Middle frontal gyrus (tissue), 1 donor: ENCODE results near the gene ADCY10.
"Not testable (repeated sequence)": the region's sequence is repeated elsewhere in the genome, so short reads cannot be mapped to it uniquely, and the experiment has no call there.

ENCODE experiments used
- DNase-seq: peaks from one replicate; pipeline ENCODE4 v3.0.0-alpha.2; 2015; ENCODE audit warnings: low spot score; ENCODE audit errors: extremely low spot score

Gene ADCY10

DNA sequence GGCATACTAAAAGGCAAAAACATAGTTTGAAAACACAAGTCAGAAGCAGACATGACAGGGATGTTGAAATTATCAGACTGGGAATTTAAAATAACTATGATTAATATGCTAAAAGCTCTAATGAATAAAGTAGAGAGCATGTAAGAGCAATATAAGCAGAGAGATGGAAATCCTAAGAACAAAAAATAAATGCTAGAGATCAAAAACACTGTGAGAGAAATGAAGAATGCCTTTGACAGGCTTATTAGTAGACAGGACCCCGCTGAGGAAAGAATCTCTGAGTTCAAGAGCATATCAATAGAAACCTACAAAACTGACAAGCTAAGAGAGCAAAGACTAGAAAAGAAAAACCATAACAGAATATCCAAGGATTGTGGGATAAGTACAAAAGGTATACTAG, 98.3 kb downstream of the ADCY10 start:
- no peak for DNase-seq

DNA sequence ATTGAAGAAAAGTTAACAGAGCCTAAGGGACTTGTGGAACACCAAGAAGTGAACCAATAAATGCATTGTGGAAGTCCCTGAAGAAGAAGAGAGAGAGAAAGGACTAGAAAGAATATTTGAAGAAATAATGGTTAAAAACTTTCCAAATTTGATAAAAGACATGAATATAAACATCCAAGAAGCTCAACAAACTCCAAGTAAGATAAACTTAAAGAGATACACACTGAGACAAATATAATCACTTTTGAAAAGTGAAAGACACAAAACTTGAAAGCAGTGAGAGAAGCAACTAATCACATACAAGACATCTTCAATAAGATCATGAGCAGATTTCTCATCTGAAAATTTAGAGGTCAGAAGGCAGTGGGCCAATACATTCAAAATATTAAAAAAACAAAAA, 101.0 kb downstream of the ADCY10 start:
- no peak for DNase-seq

DNA sequence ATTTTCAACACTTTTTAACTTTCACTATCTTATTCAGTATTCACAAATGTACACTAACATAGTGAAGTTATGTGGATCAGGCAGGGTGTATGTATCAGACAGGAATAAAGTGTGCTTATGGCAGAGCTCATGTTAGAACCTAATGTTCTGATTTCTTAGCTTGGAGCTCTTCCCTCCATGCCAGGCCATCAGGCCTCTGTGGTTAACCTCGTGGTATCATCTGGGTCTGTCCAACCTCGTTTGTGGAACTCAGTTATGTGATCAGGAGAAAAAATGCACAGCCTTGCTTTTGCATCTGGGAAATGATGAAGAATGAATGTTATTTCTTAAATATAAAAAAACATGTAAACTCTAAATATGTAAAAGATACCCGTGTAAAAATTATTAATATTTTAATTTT, 105.2 kb downstream of the ADCY10 start:
- DNase-seq = no peak

DNA sequence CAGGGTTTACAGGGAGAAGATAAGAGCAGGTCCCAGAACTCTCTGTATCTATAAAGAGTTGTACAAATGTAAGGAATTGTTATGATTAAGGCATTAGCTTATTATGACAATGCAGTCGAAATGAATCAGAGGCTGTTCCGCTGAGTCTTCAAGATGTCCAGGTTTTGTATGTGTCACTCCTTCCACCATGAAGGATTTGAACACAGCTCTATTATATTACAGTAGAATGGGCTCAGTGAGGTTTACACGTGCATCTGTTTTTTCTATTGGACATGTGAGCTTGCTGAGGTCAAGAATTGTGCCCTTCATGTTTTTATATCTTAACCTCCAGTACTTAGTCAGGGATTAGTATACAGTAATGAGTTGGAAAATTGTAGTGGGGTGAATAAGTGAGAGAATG, 105.8 kb downstream of the ADCY10 start:
- DNase-seq = no peak

DNA sequence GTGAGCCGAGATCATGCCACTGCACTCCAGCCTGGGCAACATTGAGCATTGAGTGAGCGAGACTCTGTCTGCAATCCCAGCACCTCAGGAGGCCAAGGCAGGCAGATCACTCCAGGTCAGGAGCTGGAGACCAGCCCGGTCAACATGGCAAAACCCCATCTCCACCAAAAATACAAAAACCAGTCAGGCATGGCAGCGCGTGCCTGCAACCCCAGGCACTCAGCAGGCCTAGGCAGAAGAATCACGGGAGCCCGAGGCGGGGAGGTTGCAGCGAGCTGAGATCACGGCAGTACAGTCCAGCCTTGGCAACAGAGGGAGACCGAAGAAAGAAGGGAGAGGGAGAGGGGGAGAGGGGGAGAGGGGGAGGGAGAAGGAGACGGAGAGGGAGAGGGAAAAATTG, 107.3 kb downstream of the ADCY10 start:
- DNase-seq = not testable (repeated sequence)

DNA sequence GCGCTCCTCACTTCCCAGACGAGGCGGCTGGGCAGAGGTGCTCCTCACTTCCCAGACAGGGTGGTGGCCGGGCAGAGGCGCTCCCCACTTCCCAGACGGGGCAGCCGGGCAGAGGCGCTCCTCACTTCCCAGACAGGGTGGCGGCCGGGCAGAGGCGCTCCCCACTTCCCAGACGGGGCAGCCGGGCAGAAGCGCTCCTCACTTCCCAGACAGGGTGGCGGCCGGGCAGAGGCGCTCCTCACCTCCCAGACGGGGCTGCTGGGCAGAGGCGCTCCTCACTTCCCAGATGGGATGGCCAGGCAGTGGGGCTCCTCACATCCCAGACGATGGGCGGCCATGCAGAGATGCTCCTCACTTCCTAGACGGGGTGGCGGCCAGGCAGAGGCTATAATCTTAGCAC, 107.7 kb downstream of the ADCY10 start:
- DNase-seq = not testable (repeated sequence)

DNA sequence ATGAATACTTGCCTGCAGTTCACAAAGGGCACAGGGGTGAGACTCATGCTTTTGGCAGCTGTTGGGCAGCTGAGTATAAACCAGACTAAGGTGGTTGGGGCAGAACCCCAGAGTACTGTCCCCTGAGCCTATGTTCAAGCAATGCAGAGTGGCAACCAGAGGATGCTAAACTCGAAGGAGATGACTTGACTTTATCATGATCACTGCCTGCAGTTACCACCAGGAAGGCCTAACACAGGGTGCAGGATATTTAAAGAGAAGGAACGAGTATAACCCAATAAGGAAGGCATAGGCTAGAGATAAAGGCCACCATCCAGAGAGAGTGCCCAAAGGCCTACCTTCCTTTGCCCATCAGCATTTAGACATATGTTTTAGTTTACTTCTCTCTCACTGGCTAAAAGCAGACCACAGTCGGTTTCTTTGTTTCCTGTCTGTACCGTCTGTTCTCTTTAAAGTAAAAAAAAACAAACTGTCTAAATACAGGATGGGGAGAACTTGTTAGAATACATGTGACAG, 108.8 kb downstream of the ADCY10 start:
- DNase-seq = no peak

DNA sequence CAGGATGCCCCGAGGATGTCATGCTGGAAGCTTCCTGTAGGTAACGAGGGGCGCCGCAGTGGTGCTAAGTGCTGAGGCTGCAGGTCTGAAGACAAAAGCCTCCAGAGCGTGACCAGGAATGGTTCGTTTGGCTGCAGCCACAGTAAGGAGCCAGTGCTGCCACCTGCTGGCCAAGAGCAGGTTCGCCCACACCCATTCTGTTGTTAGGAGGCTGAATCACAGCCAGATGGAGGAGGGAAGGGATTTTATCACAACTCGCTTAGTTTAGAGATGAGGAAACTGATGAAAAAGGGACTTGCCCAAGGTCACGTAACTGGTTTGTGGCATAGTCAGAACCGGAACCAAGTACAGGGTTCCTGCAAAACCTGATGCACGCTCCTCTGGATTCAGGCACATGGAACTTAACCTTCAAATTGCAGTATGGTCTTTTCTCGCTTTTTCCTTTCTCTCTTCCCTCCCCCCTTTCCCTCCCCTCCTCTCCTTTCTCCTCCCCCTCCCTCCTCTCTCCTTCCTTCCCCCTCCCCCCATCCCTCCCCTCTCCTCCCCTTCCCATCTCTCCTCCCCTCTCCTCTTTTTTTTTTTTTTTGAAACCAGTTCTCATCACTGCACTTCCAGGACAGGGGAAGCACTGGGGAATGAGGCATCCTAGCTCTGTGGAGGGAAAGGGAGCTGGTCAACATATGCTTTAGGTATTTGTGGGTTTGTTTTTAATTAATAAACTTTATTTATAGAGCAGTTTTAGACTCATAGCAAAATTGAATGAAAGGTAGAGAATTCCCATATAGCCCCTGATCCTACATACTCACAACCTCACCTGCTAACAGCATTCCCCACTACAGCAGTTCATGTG, 110.4 kb downstream of the ADCY10 start:
- DNase-seq = peak; percentile 67

DNA sequence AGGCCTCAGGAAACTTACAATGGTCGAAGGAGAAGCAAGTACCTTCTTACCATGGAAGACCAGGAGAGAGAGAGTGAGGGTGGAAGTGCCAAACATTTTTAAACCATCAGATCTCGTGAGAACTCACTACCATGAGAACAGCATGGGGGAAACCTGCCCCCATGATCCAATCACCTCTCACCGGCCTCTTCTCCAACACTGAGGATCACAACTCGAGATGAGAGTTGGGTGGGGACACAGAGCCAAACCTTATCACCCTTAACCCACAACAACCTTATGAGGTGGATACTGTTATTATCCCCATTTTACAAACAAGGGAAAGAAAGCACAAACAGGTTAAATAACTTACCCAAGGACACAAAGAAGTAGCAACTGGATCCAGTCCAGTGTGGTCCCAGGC, 111.7 kb downstream of the ADCY10 start:
- DNase-seq = no peak

DNA sequence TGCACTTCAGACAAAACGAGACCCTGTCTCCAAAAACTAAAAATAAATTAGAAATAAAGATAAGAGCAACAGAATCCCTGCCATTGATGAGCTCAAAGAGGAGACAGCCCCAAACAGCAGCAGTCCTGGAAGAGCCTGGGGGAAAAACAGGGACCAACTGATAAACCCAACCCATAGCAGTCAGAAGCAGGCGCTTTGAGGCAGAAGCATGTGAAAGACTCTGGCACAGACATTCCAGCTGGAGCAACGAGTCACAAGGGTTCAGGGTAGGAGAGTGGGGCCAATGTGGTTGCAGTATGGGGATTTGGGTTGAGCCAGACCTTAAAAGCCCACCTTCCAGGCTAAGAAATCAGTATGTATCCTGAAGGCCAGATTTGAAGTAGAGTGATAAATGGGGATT, 113.7 kb downstream of the ADCY10 start:
- no peak for DNase-seq

DNA sequence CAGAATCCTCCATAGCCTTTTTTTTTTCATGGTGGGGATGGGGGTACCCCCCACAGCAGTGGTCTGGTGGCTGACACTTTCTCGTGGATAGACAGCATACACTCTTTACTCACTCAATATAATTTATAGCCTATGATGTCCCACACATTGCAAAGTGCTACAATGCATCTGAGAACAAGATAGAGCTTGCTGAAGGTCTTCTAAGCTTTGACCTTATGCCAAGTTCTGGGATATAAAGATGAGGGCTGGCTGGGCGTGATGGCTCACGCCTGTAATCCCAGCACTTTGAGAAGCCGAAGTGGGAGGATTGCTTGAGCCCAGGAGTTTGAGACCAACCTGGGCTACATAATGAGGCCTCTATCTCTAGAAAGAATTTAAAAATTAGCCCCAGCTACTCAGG, 114.2 kb downstream of the ADCY10 start:
- no peak for DNase-seq

DNA sequence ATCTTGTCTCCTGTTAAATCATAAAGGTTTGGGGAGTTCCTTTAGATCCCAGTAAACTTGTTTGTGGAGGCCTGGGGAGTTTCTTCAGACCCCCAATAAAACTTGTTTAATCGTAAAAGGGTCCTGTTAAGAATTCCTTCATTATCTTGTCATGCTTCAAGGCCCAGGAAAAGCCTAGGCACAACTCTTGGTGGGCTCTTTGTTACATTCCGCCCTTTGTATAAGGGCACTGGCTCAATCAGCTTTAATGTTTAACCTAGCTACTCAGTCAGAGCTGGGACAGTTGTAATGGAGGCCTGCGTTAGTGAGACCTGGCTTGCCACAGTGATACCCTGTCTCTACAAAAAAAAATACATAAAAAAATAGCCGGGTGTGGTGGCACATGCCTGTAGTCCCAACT, 115.0 kb downstream of the ADCY10 start:
- no peak for DNase-seq

DNA sequence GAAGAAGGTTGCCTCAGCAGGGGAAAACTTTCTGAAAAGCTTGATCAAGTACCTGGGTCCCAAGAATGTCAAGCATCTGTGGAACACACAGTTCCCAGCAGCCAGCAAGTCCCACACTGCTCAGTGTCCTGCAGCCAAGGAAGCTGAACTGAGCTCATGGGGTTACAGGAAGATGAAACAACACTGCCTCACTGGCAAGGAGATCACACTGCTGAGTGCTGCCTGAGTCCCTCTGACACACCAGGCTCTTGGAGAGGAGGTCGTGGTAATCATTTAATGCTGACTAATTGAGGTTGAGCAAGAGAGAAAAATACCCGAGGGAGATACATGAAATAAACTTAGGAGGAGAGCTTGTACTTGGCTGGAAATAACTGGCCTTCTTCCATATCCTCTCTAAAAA, 116.9 kb downstream of the ADCY10 start:
- DNase-seq = no peak

DNA sequence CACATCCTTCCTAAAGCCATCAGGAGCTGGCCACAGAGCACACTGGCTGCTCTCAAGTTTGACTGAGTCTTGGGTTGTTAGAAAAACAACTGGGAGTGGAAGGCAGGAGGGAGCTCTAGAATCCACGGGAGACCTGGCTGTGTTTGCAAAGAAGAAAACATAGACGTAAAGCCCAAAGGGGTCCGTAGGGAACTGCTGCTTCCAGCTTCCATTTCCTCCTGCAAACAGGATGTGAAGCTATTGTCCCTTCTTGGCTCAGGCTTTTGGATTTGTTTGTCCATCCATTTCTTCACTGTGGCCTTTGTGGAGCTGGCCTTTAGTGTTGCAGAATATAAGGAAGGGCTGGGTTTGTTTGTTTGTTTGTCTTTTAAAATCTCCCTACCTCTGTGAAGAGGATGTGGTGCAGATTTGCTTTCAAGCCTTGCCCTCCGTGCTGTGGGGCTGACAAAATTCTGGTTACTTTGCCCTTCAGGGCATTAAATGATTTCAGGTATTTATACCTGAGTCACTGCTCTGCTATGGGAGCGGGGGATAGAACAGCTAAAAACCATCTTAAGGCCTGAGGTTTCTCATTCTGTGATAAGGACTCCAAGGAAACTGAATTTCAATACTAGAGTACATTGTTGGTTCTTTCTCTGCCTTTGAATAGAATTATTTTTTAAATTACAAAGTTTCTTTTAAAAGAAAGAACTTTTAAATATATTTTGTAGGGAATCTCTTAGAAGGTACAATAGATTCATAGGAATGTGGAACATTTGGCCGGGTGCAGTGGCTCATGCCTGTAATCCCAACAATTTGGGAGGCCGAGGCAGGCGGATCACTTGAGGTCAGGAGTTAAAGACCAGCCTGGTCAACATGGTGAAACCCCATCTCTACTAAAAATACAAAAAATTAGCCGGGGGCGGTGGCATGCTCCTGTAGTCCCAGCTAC, 117.9 kb downstream of the ADCY10 start:
- DNase-seq = no peak

DNA sequence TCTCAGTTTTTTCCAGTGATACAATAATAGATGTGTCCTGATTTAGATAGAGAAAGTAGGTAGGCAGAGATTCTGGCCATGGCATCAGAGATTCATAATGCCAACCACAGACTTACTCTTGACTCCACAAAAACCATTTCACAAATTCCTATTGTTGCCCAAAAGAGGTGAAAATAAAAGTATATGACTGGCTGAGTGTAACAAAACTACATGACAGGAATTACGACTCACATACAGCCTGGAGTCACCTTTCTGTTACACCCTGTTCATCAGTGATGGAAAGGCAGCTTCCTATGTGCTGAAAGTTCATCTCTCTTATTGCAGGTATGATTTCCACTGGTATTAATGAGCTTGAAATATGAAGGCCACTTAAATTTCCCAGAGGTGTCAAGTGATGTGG, 119.9 kb downstream of the ADCY10 start:
- DNase-seq = no peak

DNA sequence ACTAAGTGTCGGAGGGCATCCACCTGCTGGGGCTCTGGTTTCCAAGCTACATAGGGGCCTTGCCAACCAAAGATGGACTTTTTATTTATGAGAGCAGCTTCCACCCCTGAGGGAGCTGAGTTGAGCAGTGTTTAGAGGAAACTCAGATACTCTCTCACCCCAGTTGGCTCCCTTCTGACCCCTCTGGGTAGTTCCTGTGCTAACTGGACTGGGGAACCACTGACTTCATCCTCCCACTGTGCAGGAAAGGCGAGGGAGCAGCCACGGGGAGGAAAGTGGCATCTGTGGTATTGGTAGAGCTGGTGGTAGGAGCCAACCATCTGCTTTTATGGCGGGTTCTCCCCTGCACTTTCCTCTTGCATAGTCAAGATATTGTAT, 121.8 kb downstream of the ADCY10 start:
- DNase-seq = no peak

DNA sequence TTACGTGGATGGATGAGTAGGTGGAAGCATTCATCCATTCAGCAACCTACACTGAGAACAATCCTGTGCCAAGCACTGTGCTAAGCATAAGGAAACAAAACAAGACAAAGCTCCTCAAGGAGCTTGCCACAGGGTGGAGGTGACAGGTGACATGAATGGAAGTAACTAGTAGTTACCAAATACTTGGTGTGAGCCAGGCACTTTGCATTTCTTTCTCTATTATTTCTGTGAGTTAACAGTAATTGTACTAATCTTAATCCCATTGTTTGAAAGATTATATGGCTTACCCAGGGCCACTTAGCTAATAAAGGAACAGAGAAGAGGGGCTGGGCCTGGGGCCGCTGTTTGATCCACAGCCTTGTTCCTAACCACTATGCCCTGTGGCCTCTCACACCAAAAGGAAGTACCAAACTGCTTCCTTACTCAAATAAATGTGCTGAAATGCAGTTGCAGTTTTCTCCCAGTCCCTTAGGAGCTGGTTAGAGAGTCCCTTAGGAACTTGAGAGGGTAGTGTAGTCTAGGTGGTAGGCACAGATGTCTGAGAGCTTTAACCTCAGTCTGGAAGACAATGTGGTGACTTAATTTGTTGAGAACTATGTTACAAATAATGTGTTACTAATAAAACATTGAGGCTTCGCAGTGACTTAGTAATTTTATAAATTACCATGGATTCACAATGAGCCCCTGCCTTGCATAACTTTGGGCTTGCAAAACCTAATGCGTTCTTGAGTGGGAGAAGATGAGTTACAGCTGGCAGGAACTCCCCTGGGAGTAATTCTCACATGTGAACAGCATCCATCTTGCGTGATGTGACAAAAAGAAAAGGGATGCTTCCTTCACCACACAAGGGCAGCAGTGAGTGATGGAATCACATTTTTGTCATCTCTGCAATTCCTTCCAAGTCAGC, 122.4 kb downstream of the ADCY10 start:
- DNase-seq = no peak

DNA sequence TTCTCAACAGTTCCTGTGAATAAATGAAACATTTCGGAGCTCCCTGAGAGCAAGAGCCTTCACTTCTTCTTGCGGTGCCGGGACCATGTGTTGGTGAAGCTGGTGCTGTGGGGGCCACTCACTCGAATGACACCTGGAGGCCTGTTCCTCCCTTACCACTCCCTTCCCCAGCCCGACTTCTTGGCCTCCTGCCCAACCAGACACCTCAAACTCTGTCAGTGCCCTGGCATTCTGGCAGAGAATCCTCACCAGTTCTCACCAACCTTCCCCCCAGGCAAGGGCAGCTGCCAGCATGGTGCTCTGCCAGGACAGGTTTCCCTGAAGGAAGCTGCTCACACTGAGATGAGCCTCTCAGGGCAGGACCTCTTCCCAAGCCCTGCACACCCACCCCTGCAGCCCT, 123.8 kb downstream of the ADCY10 start:
- no peak for DNase-seq

DNA sequence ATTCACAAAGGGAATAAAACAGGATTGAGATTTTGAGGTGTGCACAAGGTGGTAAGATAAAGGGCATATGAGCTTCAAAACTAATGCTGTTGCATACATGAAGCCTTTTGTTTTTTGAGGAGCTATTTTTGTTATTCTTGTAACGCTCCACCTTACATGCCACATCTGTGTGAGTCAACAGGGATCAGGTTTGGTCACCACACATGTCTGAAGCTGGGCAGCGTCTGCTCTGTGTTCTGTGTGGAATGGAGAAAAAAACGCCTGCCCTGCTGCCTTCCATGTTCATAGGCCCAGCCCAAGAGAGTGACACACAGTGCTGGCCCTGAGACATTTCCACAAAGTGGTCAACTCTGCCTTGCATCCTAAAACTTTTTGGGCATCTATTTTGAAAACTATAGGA, 124.4 kb downstream of the ADCY10 start:
- no peak for DNase-seq

DNA sequence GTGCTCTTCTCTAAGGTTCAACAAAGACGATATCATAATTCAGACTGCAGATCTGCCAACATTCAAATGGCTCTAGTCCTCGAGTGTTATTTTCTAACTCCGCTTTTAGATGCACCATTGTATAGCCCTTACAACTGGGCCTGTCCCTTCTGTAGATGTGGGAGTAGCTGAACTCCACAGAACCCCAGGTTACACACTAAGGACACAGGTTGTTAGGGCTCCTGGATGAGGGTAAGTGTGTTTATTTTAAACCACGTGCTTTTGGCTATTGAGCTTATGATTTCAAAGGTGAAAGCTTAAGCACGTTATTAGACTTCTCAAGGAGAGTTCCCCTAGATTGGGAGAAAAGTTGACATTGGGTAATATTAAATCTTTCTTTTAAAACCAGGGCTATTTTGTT, 127.4 kb downstream of the ADCY10 start:
- DNase-seq = no peak

DNA sequence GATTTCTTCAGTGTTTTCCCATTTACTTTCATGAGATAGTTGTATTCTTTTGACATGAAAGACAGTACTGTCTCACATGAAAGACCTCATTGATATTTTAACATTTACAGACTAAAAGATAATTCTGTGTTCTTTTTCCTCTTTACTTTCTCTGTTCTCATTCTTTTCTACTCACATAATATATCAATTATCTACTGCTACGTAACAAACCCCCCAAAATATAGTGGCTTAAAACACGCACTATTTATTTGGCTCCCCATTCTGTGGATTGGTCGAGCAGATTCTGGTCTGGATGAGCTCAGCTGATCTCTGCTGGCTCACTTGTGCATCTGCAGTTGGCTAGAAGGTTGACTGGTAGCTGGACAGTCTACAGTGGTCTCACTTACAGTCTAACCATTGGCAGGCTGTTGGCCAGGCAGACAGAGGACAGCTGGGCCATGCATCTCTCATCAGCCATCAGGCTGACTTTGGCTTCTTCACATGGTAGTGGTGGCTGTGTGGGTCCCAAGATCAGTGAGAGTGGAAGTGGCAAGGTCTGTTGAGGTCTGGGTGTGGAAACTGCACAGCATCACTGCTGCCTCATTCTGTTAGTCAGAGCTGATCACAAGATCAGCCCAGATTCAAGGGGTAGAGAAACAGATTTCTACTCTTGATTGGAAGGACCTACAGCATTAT, 128.9 kb downstream of the ADCY10 start:
- DNase-seq = no peak
